Dendritic cell treated with granulocyte-macrophage colony-stimulating factor and Interleukin-4, amounts not matched to agents 40 ng/mL and 50 ng/mL, for 4 days (primary cell): ENCODE measurements around the gene CHRNG.
A peak's percentile ranks its signal among the peaks of the same experiment; 100 is the strongest.
"Not testable (repeated sequence)": the region's sequence is repeated elsewhere in the genome, so short reads cannot be mapped to it uniquely, and the experiment has no call there.

Source experiments
- H3K27ac Mint-ChIP-seq: one replicate; pipeline ENCODE4 v1.8.0; 2022; ENCODE audit warnings: mild to moderate bottlenecking, mixed read lengths
- H3K27me3 Mint-ChIP-seq: one replicate; pipeline ENCODE4 v1.8.0; 2022; ENCODE audit warnings: mild to moderate bottlenecking, mixed read lengths
- H3K36me3 Mint-ChIP-seq: one replicate; pipeline ENCODE4 v1.8.0; 2022; ENCODE audit warnings: low read depth, mixed read lengths
- H3K4me1 Mint-ChIP-seq: one replicate; pipeline ENCODE4 v1.8.0; 2022; ENCODE audit warnings: low read depth, mixed read lengths
- H3K4me3 Mint-ChIP-seq: one replicate; pipeline ENCODE4 v1.8.0; 2022; ENCODE audit warnings: mild to moderate bottlenecking, moderate library complexity, mixed read lengths
- H3K9me3 Mint-ChIP-seq: one replicate; pipeline ENCODE4 v1.8.0; 2022; ENCODE audit warnings: mixed read lengths
- intact Hi-C: fragments of 100-400 bp; cut with micrococcal nuclease; formaldehyde crosslinking; loops from one replicate; pipeline ENCODE4 v1.15.0; 2022

CHRNG gene

DNA sequence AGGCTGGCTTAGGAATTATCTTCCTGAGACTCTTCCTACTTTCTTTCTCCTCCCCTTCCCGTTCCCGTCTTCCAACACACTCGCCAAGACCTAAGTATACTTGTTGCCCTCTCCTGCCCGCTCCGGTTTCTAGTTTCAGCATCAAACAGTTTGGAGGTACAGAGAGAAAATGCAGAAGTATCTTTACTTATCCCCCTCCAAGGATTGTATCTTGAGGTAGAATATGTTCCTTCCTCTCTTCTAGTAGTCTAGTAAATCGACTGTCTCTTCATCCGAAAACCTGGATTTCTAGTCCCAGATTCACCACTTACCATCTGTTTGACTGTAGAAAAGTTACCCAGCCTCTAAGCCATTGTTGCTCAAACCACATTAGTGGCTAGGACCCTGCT, 11.8 kb downstream of the CHRNG start:
- H3K4me1 Mint-ChIP-seq, result peaks cover 78% of the 10 kb centered on the region
- H3K36me3 Mint-ChIP-seq, result peaks cover 86% of the 10 kb centered on the region
- peak overlapping the region; percentile 99 for H3K4me3 Mint-ChIP-seq
- intact Hi-C loops, result loop anchor here (2.0 kb wide), 1 partner anchor 770 kb away; the partner anchor contains the start of gene PDE6D
- H3K27me3 Mint-ChIP-seq, result no peaks in the 10 kb centered on the region
- H3K27ac Mint-ChIP-seq, result peak overlapping the region; percentile 99
- peaks cover 8% of the 10 kb centered on the region for H3K9me3 Mint-ChIP-seq

DNA sequence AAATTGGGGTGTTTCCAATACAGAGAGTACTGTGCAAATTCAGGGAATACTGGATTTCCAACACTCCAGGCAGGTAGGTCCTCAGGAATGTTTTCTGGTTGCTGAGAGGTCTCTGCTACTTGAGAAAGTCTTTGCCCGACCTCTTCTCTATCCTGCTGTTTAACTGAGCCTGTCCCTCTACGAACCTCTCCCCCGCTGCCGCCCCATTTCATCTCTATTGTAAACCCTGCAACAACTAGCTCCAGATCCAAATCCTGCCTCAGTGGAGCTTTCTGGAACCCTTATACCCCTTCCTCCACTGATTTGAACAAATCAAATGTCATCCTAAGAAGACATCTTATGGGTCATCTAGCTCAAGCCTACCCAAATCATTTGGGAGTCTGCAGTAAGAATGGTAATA, 12.3 kb downstream of the CHRNG start:
- Mint-ChIP-seq H3K36me3 (peaks cover 86% of the 10 kb centered on the region), H3K4me3 (peak overlapping the region; percentile 99), H3K9me3 (peaks cover 8% of the 10 kb centered on the region), H3K27me3 (no peaks in the 10 kb centered on the region), H3K27ac (peak overlapping the region; percentile 99), H3K4me1 (peaks cover 76% of the 10 kb centered on the region)
- intact Hi-C loops, result loop anchor here (2.0 kb wide), 1 partner anchor 771 kb away; the partner anchor contains the start of gene PDE6D

DNA sequence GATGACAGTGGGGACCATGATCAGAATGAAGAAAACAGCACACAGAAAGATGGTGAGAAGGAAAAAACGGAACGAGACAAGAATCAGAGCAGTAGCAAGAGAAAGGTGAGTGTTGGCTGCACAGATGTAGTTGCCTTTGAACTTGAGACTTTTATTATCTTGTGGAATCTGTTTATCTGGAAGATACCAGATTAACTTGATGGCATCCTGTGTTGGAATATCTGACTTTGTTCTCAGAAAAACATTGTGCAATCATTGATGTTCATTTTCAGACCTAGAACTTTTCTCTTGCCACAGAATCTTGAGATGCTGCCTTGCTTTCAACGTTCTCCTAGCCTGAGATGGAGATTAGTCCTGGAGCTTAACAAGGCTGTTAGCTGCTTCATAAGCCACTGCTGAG, 16.9 kb downstream of the CHRNG start:
- peaks cover 96% of the 10 kb centered on the region for H3K36me3 Mint-ChIP-seq

DNA sequence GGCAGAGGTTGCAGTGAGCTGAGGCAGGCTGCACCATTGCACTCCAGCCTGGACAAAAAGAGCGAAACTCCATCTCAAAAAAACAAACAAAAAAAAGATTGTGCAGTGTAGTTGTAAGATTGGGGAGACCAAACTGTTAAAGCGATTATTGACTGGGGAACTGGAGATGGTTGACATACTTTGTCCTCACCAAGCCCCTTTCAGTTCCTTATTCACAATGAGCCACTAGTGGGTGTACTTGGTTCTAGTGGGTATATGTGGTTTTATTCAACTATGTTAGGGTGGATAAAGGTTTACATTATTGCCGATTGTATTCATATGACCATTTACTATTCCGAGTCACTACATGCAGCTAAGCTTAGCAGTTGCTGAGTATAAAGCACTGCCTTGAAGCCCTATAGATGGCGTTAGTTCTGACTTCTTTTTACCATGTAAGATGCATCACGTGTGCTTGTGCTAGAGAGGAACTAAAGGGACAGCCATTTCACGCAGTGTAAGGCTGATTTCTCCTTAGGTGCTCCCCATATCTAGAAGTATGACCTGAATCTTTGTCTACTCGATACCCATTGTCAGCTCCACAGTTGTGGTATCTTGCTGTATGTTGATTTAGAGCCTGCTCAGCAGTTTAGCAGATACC, 23.1 kb downstream of the CHRNG start:
- Mint-ChIP-seq H3K36me3 (peaks cover 93% of the 10 kb centered on the region), H3K4me3 (no peak overlapping the region), H3K9me3 (no peaks in the 10 kb centered on the region), H3K4me1 (peaks cover 36% of the 10 kb centered on the region), H3K27ac (peak overlapping the region; percentile 87), H3K27me3 (no peaks in the 10 kb centered on the region)
- intact Hi-C loops, result no loop called here

More for the DNA sequence above, 16.9 kb downstream of the CHRNG start:
- peaks cover 51% of the 10 kb centered on the region for H3K4me1 Mint-ChIP-seq
- H3K4me3 Mint-ChIP-seq, result no peak overlapping the region
- intact Hi-C loops, result no loop called here
- H3K27me3 Mint-ChIP-seq, result no peaks in the 10 kb centered on the region
- H3K9me3 Mint-ChIP-seq, result no peaks in the 10 kb centered on the region
- H3K27ac Mint-ChIP-seq, result no peak overlapping the region

DNA sequence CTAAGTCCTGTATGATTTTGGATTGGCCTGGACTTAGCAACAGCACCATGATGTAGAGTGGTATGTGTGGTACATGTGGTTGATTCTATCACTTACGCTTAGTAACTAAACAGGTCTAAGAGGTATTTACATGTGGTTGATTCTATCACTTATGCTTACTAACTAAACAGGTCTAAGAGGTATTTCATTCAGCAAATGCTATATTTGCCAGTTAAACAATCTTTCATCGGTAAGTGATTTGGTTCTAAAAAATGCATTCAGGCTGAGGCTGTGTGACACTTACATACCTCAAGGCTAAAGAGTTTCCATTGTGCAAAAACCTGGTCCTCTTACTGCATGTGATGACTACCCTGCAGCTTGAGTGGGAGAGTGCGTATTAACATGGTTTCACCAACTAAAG, 24.1 kb downstream of the CHRNG start:
- no peaks in the 10 kb centered on the region for H3K9me3 Mint-ChIP-seq
- intact Hi-C loops, result no loop called here
- no peaks in the 10 kb centered on the region for H3K27me3 Mint-ChIP-seq
- peaks cover 93% of the 10 kb centered on the region for H3K36me3 Mint-ChIP-seq
- H3K4me3 Mint-ChIP-seq, result no peak overlapping the region
- peak overlapping the region; percentile 87 for H3K27ac Mint-ChIP-seq
- H3K4me1 Mint-ChIP-seq, result peaks cover 45% of the 10 kb centered on the region

DNA sequence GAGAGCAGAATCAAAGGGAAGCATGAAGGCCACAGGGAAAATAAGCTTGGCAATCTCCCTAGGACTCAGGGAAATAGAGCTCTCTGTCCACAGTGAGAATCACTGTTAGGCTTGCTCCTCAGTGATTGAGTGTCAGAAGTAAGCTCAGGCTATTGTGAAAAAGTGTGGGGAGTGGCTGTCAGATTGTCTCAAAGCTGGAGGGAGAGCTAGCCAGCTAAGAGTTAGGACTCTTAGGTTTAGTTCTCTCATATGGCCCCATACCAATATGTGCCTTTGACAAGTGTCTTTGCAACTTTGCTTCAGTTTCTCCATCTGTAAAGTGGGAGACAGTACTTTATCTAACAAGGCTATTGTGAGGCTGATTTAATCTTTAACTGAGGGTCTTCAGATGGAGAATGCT, 28.2 kb downstream of the CHRNG start:
- intact Hi-C loops, result no loop called here
- Mint-ChIP-seq H3K4me3 (no peak overlapping the region), H3K9me3 (no peaks in the 10 kb centered on the region), H3K27ac (peak overlapping the region; percentile 85), H3K4me1 (peaks cover 43% of the 10 kb centered on the region), H3K27me3 (no peaks in the 10 kb centered on the region), H3K36me3 (peaks cover 98% of the 10 kb centered on the region)

DNA sequence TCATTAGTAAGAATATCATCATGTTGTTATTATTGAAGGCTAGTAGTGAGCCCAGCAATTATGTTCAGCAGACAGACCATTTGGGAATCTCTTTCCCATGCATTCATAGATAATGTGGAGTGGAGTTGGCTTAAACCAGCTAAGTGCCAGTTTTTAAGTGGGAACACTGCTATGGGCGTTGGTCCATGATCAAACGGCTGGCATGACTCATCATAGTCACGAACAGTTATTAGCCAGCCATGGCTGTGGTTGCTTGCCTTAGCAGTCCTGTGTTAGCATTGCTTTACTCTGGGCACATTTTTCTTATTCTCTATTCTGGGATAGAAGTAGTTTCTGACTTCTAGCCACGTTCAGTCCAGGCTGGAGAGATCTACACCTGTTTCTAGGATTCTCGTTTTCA, 28.7 kb downstream of the CHRNG start:
- intact Hi-C loops, result no loop called here
- H3K9me3 Mint-ChIP-seq, result no peaks in the 10 kb centered on the region
- H3K27me3 Mint-ChIP-seq, result no peaks in the 10 kb centered on the region
- H3K4me1 Mint-ChIP-seq, result peaks cover 39% of the 10 kb centered on the region
- no peak overlapping the region for H3K4me3 Mint-ChIP-seq
- peaks cover 100% of the 10 kb centered on the region for H3K36me3 Mint-ChIP-seq
- peak overlapping the region; percentile 85 for H3K27ac Mint-ChIP-seq

DNA sequence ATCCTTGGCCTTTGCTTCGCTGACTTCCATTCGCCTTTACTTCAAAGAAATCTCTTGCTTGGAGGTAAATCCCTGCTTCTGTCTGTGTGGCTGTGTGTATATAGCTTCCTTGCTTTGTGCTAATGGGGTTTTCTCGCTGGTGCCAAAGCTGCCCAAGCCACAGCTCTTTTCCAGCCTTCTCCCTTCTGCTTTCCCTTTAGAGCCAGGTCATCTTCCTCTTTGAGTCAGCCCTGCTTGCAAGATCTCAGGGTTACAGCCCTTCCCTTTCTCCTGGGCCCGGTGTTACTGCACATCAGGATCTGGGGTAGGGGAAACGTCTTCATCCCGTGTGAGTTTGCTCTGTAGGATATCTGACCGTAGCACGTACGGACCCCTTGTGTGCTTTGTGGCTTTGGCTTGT, 30.0 kb downstream of the CHRNG start:
- intact Hi-C loops, result no loop called here
- Mint-ChIP-seq H3K27me3 (no peaks in the 10 kb centered on the region), H3K4me1 (peaks cover 36% of the 10 kb centered on the region), H3K4me3 (no peak overlapping the region), H3K36me3 (peaks cover 100% of the 10 kb centered on the region), H3K27ac (peak overlapping the region; percentile 85), H3K9me3 (no peaks in the 10 kb centered on the region)

DNA sequence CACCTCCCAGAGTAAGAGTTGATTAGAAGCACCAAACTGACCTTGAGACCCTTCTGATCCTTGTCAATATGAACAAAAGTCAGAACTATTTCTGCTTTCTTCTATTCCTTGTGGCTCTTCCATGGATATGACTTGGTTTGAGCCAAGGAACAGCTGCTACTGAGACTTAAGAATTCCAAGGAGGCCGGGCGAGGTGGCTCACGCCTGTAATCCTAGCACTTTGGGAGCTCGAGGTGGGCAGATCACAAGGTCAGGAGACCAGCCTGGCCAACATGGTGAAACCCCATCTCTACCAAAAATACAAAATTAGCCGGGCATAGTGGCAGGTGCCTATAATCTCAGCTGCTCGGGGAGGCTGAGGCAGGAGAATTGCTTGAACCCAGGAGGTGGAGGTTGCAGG, 31.0 kb downstream of the CHRNG start:
- Mint-ChIP-seq H3K4me1 (peaks cover 36% of the 10 kb centered on the region), H3K36me3 (peaks cover 100% of the 10 kb centered on the region), H3K27ac (peak overlapping the region; percentile 5)
- H3K4me3 Mint-ChIP-seq, H3K9me3 Mint-ChIP-seq, intact Hi-C loops, H3K27me3 Mint-ChIP-seq: not testable (repeated sequence)

DNA sequence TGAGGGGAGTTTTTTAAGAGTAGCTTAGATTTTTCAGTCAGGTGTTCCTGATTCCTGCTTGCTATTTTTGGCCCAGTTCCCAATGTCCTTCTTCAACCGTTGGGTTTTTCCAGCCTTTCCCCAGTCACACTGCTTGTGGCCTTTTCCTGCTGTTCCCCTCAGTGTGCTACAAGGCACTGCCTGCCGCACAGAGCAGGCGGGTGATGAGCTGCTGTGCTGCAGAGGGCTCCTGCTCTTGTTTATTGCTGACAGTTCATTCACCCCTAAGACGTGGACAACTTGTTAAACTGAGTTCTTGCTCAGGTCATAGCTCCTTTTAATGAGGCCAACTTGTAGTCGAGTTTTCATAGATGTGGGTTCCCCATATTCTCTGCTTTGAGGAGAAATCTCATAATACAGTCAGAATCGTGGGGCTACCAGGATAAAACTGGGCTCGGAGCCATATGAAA, 31.6 kb downstream of the CHRNG start:
- H3K27ac Mint-ChIP-seq, result peak overlapping the region; percentile 5
- intact Hi-C loops, result no loop called here
- no peaks in the 10 kb centered on the region for H3K27me3 Mint-ChIP-seq
- peaks cover 100% of the 10 kb centered on the region for H3K36me3 Mint-ChIP-seq
- no peak overlapping the region for H3K4me3 Mint-ChIP-seq
- peaks cover 36% of the 10 kb centered on the region for H3K4me1 Mint-ChIP-seq
- H3K9me3 Mint-ChIP-seq, result no peaks in the 10 kb centered on the region

DNA sequence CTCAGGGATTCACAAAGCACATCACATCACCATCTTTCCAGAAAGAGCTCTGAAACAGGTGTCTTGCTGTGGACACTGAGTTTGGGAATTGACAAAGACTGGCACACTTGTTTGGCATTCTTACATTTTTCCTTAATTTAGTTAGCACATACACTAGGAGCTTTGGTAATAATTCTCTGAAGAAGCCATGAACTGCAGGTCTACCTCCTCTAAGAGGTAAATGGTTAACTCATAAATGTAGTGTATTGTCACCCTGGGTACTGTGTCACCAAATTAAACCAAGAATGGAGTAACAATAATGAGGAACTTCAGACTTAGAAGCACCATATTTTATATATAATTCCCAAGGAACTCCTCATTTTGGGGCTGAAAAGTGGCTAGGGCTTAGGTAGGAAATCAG, 33.5 kb downstream of the CHRNG start:
- Mint-ChIP-seq H3K4me1 (peaks cover 18% of the 10 kb centered on the region), H3K27me3 (no peaks in the 10 kb centered on the region), H3K4me3 (no peak overlapping the region), H3K9me3 (no peaks in the 10 kb centered on the region), H3K36me3 (peaks cover 100% of the 10 kb centered on the region), H3K27ac (no peak overlapping the region)
- intact Hi-C loops, result no loop called here

DNA sequence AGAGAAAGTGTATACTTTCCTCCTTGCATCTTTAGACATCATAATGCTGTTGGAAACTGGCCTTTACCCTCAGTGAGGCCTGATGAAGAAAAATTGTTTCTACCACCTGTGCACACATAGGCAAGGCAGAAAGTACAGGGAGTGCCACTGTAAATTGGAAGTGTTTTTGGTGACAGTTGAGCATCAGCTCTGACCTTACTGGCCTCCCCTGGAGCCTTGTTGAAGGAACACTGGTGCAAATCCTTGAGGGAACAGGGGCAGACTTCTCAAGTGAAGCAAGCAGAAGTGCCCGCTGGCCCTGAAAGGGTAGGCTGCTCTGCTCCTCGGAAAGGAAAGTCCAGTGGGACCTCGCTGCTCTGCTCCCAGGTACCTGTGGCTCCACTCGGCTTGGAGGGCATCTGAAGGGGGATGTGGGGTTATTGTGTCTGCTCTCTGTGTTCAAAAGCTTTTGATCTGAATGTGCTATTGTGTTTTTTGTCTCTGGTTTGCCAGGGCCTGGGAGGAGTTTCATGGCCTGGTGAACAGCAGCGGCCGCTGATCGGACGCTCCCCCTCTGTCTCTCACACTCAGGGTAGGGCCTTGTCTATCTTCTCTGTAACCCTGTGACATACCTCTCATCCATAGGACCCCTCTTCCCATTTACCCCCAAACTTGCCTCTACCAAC, 34.4 kb downstream of the CHRNG start:
- Mint-ChIP-seq H3K4me3 (no peak overlapping the region), H3K4me1 (peaks cover 9% of the 10 kb centered on the region), H3K9me3 (no peaks in the 10 kb centered on the region), H3K36me3 (peaks cover 100% of the 10 kb centered on the region), H3K27ac (no peak overlapping the region), H3K27me3 (no peaks in the 10 kb centered on the region)
- intact Hi-C loops, result no loop called here

DNA sequence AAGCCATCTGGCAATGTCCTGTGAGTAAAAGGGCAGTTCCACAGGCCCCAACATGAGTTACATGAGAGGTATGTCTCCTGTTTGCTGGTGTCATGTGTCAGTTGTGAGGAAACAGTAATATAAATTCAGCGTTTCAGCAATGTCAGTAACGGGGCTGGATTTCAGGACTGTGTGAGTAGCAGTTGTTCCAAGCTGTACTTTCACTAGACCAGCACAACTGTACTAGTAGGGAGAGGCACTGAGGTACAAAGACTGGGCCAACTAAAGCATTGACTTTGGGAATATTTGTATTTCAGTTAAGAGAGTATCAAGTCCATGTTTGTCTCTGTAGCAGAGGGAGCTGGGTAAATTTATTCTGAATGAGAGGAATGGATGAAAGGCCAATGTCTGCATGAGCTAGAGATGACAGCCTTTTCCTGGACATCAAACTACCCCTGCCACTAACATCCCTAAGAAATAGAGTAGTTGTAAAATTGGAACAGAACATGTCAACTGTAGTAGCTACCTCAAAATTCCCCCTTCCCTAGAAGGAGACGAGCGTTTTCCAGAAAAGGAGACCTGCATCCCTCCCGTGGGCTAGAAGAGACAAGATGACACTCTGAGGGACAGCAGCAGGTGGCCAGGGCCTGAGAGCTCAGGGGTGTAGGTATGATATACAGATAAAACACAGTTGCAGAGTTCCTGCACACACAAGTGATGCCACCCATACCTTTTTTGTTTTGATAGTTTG, 35.3 kb downstream of the CHRNG start:
- intact Hi-C loops, result no loop called here
- no peaks in the 10 kb centered on the region for H3K9me3 Mint-ChIP-seq
- H3K4me3 Mint-ChIP-seq, result no peak overlapping the region
- H3K4me1 Mint-ChIP-seq, result peaks cover under 1% of the 10 kb centered on the region
- H3K27ac Mint-ChIP-seq, result no peak overlapping the region
- H3K27me3 Mint-ChIP-seq, result no peaks in the 10 kb centered on the region
- peaks cover 97% of the 10 kb centered on the region for H3K36me3 Mint-ChIP-seq

DNA sequence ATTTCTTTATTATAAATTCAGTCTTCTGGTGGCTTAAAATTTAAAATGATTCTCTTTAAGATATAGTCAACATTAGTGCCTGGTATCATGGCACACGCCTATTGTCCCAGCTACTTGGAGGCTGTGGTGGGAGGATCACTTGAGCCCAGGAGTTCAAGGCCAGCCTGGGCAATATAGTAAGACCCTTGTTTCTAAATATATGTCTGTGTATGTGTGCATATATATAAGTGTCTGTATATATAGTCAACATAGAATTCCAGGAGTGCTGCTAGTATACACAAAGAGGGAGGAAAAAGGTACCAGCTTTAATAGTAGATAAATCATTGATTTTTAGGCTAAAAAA, 35.9 kb downstream of the CHRNG start:
- intact Hi-C loops, result no loop called here
- H3K4me3 Mint-ChIP-seq, result no peak overlapping the region
- H3K27me3 Mint-ChIP-seq, result no peaks in the 10 kb centered on the region
- H3K36me3 Mint-ChIP-seq, result peaks cover 97% of the 10 kb centered on the region
- no peak overlapping the region for H3K27ac Mint-ChIP-seq
- H3K9me3 Mint-ChIP-seq, result no peaks in the 10 kb centered on the region
- no peaks in the 10 kb centered on the region for H3K4me1 Mint-ChIP-seq
